Measurements from ENCODE around the gene SPATA16.
"Not testable (repeated sequence)": the region's sequence is repeated elsewhere in the genome, so short reads cannot be mapped to it uniquely, and the experiment has no call there.

SPATA16 gene

GRCh38 chr3:172875039-172875438 is 266.0 kb downstream of the SPATA16 start:
- DNase-seq, result no peak

DNA sequence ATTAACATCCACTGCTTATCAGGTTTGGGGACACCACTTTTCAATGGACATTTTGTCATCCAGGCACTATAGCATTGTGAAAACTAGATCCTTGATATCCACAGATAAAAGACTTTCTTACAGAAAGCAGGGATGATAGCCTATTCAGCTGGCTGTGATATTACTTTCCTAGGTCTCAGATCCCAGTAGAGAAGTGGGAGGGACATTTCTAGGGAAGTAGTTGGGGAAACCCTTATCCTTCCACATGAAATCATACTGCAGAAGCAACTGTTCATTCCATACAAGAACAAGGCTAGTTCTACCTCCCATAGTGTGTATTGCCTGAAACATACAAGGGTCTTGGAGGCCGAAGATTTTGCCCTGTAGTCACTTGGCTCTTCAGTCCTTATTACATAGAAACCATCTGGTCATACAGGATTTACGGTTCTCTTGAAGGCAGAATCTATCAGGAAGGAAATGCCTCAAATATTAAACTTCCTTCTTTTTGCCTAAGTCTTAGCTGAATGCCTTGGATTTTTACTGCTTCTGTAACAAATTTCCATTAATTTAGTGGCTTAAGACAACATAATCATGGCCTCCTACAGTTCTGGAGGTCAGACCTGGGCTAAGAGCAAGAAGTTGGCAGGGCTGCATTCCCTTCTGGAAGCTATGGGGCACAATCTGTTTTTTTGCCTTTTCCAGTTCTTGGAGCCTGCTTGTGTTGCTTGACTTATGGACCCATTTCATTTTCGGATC is 271.1 kb downstream of the SPATA16 start:
- no peak for DNase-seq

DNA sequence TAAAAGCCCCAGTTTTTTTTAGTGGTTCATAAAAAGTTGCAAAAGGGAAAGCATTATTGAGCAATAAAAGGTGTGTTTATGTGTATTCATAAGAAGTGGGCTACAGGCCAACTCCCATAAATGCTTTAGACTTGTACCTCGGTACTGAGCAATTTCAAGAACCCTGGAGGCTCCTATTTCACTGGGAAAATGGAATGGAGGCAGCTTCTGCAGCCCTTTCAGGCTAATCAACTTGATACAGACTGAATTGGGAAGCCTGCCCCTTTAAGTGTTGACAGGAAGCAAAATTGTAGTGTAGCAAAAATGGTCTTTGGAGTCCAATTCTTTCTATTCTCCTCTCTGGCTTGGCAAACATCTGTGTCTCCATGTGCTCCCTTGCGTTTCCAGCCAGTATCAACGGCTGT is 271.7 kb downstream of the SPATA16 start:
- peak; percentile 6 for DNase-seq

DNA sequence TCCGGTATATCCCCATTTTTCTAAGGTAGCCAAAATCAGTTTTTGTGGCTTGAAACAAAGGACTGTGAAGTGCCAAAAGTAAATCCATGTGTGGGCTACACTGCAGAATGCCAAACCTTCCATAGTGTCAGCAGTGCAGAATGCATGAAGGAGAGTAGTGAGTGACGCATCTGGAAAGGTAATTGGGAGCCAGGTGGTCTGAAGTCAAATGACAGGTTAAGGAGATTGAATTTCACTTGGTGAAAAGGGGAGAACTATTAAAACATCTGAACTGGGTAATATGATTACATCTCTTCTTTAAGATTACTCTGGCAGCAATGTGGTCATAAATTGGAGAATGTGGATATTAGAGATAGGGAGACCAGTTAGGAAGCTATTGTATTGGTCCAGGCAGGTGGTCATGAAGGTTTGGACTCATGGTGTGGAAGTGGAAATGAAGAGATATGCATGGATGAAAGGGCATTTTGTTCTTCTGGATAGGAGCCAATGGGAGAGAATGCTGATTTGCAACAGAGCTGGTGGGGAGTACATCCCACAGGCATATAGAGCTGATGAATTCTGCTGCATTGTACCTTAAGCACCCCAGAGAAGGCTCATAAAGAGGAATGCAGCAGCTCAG is 272.3 kb downstream of the SPATA16 start:
- DNase-seq, result no peak

DNA sequence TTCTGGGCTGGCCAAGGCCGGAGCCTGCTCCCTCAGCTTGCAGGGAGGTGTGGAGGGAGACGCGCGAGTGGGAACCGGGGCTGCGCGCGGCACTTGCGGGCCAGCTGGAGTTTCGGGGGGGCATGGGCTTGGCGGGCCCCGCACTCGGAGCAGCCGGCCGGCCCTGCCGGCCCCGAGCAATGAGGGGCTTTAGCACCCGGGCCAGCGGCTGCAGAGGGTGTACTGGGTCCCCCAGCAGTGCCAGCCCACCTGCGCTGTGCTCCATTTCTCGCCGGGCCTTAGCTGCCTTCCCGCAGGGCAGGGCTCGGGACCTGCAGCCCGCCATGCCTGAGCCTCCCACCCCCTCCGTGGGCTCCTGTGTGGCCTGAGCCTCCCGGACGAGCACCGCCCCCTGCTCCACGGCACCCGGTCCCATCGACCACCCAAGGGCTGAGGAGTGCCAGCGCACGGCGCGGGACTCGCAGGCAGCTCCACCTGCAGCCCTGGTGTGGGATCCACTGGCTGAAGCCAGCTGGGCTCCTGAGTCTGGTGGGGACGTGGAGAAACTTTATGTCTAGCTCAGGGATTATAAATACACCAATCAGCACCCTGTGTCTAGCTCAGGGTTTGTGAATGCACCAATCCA is 274.2 kb downstream of the SPATA16 start:
- not testable (repeated sequence) for DNase-seq

GRCh38 chr3:172859041-172859440 is 282.0 kb downstream of the SPATA16 start:
- DNase-seq, result peak; percentile 20

DNA sequence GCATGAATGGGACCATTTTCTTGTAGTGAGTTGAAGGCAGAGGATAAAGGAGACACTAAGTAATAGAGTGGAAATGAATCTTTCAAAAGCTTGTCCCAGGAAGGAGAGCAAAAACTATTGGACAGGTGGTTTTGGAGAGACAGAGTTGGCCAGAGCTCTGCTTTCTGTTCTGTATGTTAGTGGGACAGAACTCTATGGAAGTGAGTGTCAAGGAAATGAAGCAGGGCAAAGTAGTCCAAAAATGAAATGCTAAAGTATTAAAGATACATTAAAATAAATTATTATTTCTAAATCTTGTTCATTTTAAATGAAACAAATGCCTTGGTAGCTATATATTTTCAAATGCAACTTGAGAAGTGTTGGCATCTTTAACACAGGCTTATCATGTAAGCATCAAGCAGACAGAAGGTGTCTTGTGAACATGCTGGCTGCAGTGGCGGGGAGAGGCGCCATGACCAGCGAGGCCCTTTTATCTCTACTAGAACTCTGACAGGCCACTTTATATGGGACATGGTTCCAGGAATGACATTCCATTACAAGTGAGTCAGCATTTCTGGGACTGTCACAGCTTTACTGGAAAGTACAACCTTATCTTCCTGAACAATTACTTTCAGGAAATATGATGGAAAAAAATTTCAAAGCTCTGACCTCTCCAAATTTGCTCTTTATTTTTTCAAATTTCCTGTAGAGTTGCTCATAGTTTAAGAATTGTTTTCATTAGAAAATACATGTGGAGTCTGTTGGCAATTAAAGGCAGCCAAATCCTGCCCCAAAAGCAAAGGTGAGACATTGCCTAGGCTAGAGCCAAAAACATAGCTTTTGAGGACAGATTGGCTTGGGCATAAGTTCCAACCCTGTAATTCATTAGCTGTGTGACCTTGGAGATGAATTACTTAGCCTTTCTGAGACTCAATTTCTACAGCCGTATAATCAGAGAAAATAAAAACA is 284.0 kb downstream of the SPATA16 start:
- no peak for DNase-seq

DNA sequence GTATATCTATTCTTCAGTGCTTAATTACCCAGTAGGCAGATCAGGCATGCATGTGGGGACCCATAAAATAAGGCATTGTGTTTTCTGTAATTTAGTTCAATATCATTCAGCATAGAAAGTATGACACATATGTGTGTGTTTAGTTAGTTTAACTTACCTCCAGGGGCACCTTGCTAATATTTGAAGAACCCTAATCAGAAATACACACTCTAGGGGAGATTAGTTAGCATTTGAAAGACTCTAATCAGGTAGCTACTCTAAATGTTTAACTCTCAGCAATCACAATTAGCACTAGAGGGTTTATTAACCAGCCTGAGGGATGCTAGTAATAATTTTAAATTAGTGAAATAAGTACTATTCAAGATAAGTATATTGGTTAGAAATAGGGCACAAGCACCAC is 286.0 kb downstream of the SPATA16 start:
- no peak for DNase-seq

DNA sequence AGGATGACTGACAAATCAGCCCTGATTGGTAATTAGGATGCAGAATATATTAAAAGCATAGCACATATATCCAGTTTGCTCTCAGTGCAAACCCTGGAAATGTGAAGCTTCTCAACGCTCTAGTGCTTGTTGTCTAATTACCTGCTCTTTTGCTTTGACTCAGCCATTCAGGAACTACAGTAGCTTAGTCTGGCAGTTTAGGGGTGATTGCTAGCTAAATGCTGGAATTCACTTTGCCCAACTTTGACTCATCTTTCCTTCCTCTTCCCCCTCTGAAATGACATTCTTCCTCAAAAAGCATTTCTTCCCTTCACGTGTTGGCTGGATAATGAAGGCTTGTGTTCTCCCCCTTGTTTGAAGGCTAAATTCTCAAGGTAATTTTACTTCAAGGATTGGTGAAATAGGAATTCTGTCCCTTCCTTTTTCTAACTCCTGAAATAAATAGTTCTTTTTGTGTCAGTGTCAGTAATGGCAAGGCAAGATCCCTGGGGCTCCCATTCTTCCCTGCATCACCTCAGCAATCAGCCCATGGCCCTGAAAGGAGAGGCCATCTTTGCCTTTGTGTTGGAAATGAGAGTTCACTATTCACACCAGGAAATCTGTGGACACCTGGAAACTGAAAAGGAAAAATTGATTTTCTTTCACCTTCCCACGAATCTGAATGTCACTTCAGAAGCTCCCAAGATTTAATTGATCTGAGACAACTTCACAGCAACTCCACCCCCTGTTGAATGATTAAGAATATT is 286.9 kb downstream of the SPATA16 start:
- no peak for DNase-seq

GRCh38 chr3:172853005-172853404 is 288.0 kb downstream of the SPATA16 start:
- DNase-seq, result no peak

DNA sequence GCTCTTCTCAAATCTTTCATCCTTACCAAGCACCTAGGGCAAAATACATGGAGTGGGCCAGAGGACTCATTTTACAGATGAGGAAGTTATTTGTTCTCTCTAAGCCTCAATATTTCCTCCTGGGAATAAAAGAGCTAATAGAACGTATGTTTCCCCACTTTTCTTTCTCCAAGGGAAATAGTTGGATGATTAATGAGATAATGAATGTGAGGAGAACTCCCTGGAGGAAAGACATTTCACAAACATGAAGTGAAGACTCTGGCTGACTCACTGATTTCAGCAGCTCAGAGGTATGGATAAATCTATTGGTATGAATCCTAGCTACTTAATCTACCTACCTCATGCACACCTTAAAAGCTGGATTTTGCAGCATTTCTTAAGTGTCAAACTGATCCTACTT is 292.1 kb downstream of the SPATA16 start:
- DNase-seq, result peak; percentile 92

DNA sequence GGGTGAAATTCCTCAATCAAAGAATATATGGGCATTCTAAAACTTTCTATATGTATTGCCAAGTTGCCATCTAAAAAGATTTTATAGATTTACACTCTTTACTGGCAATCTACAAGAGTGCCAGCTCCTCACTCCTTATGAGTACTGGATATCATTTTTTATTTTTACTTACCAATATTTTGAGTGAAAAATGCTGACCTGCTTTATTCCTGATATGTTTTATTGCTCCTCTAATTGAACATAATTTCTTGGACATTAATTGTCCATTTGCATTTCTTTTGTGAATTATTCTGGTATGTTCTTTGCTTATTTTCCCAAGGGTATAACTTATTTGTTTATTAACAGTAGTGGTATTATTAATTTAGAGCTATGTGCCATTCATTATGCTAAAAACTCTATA is 293.7 kb downstream of the SPATA16 start:
- DNase-seq, result no peak

DNA sequence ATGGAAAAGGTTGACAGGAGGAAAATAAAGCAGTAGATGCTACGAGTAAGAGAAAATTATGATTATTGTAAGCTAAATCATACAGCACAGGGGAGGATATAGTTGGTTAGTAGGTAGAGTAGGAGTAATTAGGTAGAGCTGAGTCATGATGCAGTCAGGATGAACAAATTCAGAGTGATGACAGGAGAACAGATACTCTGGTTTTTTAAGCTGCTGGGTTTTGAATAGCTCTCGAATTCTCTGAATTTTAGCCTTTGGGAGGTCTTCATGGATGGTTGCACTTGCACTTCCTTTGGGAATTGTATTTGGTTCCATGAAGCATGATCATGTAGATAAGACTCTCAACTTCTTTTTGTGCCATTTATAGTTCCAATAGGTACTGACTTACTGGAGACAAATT is 294.3 kb downstream of the SPATA16 start:
- peak; percentile 87 for DNase-seq

DNA sequence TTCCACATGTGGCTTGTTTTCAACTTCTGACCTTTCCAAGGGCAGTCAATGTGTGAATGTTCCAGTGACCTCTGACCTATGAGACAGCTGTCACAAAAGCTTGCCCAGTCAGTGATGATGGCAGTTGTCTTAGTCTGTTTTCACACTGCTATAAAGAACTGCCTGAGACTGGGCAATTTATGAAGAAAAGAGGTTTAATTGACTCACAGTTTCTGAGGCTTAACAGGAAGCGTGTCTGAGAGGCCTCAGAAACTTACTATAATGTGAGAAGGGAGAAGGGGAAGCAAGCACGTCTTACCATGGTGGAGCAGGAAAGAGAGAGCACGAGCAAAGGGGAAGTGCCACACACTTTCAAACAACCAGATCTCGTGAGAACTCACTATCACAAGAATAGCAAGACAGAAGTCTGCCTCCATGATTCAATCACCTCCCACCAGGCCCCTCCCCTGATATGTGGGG is 294.9 kb downstream of the SPATA16 start:
- DNase-seq, result peak; percentile 27

GRCh38 chr3:172844428-172844827 is 296.6 kb downstream of the SPATA16 start:
- DNase-seq, result peak; percentile 35

DNA sequence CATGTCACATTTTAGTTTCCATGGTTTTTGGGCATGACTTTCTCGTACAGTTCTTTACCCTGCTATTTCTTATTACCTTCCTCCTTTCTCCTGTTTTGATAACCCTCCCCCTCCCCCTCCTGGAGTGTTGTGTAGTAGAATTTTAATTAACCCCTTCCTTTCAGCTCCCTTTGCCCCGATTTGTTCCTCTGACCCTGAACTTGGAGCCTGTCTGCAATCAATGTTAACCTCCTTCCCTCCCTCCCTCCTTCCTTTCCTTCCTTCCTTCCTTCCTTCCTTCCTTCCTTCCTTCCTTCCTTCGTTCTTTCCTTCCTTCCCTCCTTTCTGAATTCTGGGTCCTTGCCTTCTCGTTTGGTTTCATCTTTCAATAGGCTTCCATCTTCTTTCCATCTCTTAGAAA is 300.1 kb downstream of the SPATA16 start:
- DNase-seq, result no peak

DNA sequence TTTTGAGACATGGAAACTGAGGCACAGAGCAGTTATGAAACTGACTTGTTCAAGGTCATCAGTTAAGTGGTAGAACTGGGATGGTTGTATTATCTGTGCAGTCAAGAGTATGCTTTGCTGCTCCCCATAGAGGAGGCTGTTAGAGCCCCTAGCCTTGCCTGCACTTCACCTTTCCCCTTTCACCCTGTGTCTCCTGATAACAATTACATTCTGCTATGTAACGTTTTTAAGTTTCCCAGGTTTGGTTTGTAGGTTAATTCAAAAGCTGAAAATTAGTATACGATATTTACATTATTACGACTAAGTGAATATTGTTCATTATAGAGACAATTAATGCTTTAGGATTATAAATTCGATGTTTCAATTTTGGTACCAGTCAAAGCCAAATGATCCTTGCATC is 300.6 kb downstream of the SPATA16 start:
- no peak for DNase-seq

- DNase-seq, result no peak
These were observed 301.4 kb downstream of the SPATA16 start for GRCh38 chr3:172839679-172840078.

All from fibroblast of skin of abdomen (primary cell).